HUES64 (cell line): Measurements from ENCODE around the gene KRT33A.

Experiments used
- H3K27ac ChIP-seq: 2 replicates; pipeline ENCODE4 v1.7.0; 2013; ENCODE audit warnings: low read depth, low read length, inconsistent platforms
- H3K27me3 ChIP-seq: 2 replicates; pipeline ENCODE4 v1.6.1; 2013; ENCODE audit warnings: mild to moderate bottlenecking, low read length; ENCODE audit not compliant: insufficient read depth
- H3K36me3 ChIP-seq: 2 replicates; pipeline ENCODE4 v1.6.1; 2013; ENCODE audit warnings: mild to moderate bottlenecking, low read length; ENCODE audit not compliant: insufficient read depth
- H3K4me1 ChIP-seq: 2 replicates; pipeline ENCODE4 v1.6.1; 2013; ENCODE audit warnings: mild to moderate bottlenecking, low read length, moderate library complexity; ENCODE audit not compliant: insufficient read depth
- H3K4me3 ChIP-seq: 2 replicates; pipeline ENCODE4 v1.5.1; 2013; ENCODE audit warnings: mild to moderate bottlenecking, low read length, moderate library complexity
- H3K9ac ChIP-seq: 2 replicates; pipeline ENCODE4 v1.6.1; 2013; ENCODE audit warnings: mild to moderate bottlenecking, low read depth, low read length
- H3K9me3 ChIP-seq: 2 replicates; pipeline ENCODE4 v1.6.1; 2013; ENCODE audit warnings: low read depth, low read length; ENCODE audit not compliant: insufficient read depth
- WGBS: fragments of 150-250, 120-280 bp; methylation state at CpG from one replicate; pipeline ENCODE4 v1.1.7; 2013; ENCODE audit warnings: missing lambda C conversion rate; 5-methylcytosine and 5-hydroxymethylcytosine counted together

The KRT33A gene

DNA sequence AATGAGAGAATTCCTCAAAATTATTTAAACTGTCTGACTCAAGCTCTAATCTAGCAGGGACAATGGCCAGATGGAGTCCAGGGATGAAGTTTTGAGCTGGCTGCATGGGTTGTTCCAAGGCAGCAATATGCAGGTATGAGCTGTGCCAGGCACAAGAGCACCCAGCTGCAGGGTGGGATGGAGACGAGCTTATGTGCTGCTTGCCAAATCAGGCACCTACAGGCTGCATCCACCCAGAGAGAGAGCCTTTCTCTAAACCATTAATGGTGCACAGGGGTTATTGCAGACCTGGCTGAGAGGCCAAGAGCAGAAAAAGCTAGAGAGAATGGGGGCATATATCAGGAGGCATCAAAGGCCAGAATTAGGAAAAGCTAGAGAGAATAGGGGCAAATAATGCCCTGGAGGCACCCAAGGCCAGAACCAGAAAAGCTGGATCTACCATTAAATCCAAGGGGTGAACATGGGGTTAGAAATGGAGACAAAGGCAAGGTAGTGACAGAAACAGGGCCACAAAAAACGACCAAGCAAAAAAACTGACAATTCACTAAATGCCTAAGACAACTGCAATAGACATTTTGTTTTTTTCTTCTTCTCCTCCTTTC, 11.0 kb downstream of the KRT33A start:
- H3K27ac ChIP-seq, result no peak overlapping the region
- H3K27me3 ChIP-seq, result no peaks in the 10 kb centered on the region
- H3K4me1 ChIP-seq, result no peaks in the 10 kb centered on the region
- no peak overlapping the region for H3K4me3 ChIP-seq
- 0 out of 2 replicates have a peak, but pooled peaks cover 5% of the 10 kb centered on the region for H3K9me3 ChIP-seq
- no peak overlapping the region for H3K9ac ChIP-seq
- H3K36me3 ChIP-seq, result no peaks in the 10 kb centered on the region
- 85% methylated on average over 2 of the region's 2 CpGs for WGBS

DNA sequence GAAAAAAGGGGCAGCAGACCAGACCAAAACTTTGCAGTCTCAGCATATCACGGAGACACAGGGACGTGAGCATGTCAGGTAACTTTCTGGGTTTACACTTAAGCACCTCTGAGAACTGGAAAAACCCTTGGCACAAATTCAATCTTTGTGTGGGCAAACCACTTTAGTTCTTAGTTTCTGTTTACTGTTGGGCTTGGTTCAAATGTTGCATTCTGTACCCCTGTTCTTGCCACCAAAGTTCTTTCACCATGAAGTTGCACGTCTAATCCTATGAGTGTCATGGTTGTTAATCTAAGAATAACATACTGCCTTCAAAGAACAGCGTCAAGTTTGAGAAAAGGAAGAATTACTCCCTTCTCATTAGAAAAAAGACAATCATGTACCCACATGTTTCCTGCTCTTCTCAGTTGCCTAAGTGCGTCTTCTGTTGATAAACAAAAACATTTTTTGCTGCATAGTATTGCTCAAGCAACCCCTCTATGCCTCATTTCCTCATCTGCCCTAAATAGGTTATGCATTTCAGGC, 11.6 kb downstream of the KRT33A start:
- no peaks in the 10 kb centered on the region for H3K27me3 ChIP-seq
- 0 out of 2 replicates have a peak, but pooled peaks cover 5% of the 10 kb centered on the region for H3K9me3 ChIP-seq
- H3K36me3 ChIP-seq, result no peaks in the 10 kb centered on the region
- H3K27ac ChIP-seq, result no peak overlapping the region
- WGBS, result 93% methylated on average over 5 of the region's 5 CpGs
- H3K4me1 ChIP-seq, result no peaks in the 10 kb centered on the region
- H3K9ac ChIP-seq, result no peak overlapping the region
- no peak overlapping the region for H3K4me3 ChIP-seq

DNA sequence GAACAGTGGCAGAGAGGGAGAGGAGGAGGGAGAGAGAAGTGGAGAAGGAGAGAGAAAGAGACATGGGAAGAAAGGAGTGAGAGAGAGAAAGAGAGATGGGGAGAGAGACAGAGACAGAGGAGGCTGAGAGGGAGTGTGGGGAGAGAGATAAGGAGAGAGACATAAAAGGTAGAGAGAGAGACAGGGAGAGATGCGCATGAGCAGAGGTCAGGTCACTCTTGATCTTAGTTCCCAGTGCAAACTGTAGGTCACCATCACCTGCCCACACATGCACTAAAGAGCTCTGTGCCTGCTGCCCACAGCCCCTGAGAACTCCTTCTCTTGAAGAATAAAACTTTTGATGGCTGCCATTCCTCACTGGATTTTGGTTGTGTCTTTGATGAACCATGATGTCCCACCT, 14.9 kb downstream of the KRT33A start:
- 93% methylated on average over 1 of the region's 1 CpG for WGBS
- H3K27me3 ChIP-seq, result no peaks in the 10 kb centered on the region
- no peaks in the 10 kb centered on the region for H3K9me3 ChIP-seq
- no peaks in the 10 kb centered on the region for H3K4me1 ChIP-seq
- no peaks in the 10 kb centered on the region for H3K36me3 ChIP-seq
- no peak overlapping the region for H3K4me3 ChIP-seq
- H3K27ac ChIP-seq, result no peak overlapping the region
- no peak overlapping the region for H3K9ac ChIP-seq

GRCh38 chr17:41334385-41335305, 16.0 kb downstream of the KRT33A start:
- WGBS, result 76% methylated on average over 6 of the region's 6 CpGs
- no peaks in the 10 kb centered on the region for H3K4me1 ChIP-seq

DNA sequence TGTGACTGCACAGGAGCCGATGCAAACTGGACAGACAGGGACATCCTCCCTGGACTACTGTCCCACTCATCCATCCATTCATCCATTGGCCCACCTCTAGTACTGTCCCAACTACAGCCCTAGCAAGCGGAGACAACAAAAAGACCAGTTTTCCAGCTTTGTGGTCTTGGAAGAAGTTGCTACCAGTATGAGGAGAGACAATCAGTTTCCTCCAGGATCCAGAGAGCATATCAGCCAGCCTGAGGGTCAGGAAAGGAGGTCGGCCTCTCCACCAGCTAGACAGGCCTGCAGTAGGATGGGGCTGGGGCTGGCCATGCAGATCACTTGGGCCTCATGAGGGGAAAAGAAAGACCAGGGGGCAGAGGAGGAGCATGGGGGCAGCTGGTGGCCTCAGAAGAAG, 16.8 kb downstream of the KRT33A start:
- Histone ChIP-seq H3K36me3 (no peaks in the 10 kb centered on the region), H3K27ac (no peak overlapping the region), H3K9me3 (no peaks in the 10 kb centered on the region), H3K4me3 (no peak overlapping the region), H3K4me1 (no peaks in the 10 kb centered on the region), H3K27me3 (no peaks in the 10 kb centered on the region), H3K9ac (no peak overlapping the region)
- 91% methylated on average over 3 of the region's 3 CpGs for WGBS

More at GRCh38 chr17:41334385-41335305, 16.0 kb downstream of the KRT33A start:
- Histone ChIP-seq H3K4me3 (no peak overlapping the region), H3K27ac (no peak overlapping the region), H3K27me3 (no peaks in the 10 kb centered on the region), H3K36me3 (no peaks in the 10 kb centered on the region), H3K9me3 (no peaks in the 10 kb centered on the region), H3K9ac (no peak overlapping the region)

DNA sequence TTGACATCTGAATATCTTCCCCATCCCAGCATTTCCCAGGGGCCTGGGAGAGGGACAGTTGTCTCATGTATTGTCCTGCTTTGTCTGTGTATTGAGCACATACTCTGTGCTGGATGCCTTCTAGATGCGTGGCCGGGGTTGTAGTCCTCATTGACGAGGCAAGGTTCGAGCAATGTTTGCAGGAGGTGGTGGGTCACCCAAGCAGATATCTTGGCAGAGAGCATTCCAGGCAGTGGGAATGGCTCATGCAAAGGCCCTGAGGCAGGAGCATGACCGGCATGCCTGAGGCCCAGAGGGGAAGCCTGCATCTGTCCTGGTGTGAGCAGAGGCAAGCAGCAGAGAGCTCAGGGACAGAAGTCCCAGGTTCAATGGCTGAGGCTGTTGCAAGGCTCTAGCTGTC, 17.5 kb downstream of the KRT33A start:
- Histone ChIP-seq H3K4me3 (no peak overlapping the region), H3K36me3 (no peaks in the 10 kb centered on the region), H3K4me1 (no peaks in the 10 kb centered on the region), H3K9me3 (no peaks in the 10 kb centered on the region), H3K27me3 (no peaks in the 10 kb centered on the region), H3K27ac (no peak overlapping the region), H3K9ac (no peak overlapping the region)
- 93% methylated on average over 5 of the region's 5 CpGs for WGBS

- no peaks in the 10 kb centered on the region for H3K9me3 ChIP-seq
- no peak overlapping the region for H3K9ac ChIP-seq
- H3K27ac ChIP-seq, result no peak overlapping the region
- H3K36me3 ChIP-seq, result no peaks in the 10 kb centered on the region
- 94% methylated on average over 2 of the region's 2 CpGs for WGBS
- H3K27me3 ChIP-seq, result no peaks in the 10 kb centered on the region
- no peaks in the 10 kb centered on the region for H3K4me1 ChIP-seq
- no peak overlapping the region for H3K4me3 ChIP-seq
Observed at GRCh38 chr17:41332239-41332638, 18.4 kb downstream of the KRT33A start.

DNA sequence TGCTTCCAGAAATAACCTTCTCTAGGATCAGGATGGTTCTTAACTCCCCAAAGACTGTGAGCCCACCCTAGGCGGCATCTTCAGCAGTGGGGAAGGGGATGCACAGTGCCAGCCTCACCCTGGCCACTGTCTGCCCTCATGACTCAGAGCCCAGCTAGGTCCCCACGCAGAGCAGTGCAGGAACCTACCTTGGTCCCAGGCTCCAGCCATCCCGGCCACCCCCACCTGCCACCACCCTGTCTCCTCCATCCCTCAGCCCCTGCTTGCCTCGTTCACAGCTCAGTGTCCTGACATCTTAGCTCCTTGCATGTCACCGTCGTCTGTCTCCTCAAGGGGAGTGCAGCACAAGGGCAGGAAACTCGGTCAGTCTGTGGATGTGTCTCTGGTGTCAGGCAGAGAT, 19.0 kb downstream of the KRT33A start:
- H3K27ac ChIP-seq, result no peak overlapping the region
- no peak overlapping the region for H3K4me3 ChIP-seq
- no peaks in the 10 kb centered on the region for H3K27me3 ChIP-seq
- H3K9ac ChIP-seq, result no peak overlapping the region
- H3K36me3 ChIP-seq, result no peaks in the 10 kb centered on the region
- H3K9me3 ChIP-seq, result no peaks in the 10 kb centered on the region
- H3K4me1 ChIP-seq, result no peaks in the 10 kb centered on the region
- 84% methylated on average over 7 of the region's 7 CpGs for WGBS

- no peaks in the 10 kb centered on the region for H3K36me3 ChIP-seq
- no peak overlapping the region for H3K27ac ChIP-seq
- no peaks in the 10 kb centered on the region for H3K4me1 ChIP-seq
- no peaks in the 10 kb centered on the region for H3K9me3 ChIP-seq
- H3K27me3 ChIP-seq, result no peaks in the 10 kb centered on the region
- H3K4me3 ChIP-seq, result no peak overlapping the region
- 66% methylated on average over 11 of the region's 13 CpGs for WGBS
- H3K9ac ChIP-seq, result no peak overlapping the region
Observed at GRCh38 chr17:41329279-41329948, 21.2 kb downstream of the KRT33A start.

DNA sequence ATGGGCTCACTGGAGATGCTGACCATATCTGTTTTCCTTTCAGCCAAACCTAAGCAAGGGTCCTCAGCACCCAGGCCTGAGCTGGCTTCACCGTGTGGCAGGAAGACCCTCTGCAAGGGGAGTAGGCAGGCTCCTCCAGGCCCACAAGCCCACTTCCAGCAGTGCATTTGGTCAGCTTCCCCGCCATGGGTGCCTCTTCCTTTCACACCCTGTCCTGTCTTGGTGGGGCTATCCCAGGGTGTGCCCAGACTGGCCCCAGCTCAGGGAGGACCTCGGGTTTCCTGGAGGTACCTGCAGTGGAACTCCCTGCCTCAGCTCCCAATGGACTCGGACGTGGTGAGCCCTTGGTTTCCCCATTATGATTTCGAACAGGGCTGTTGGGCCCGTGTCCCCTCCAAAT, 22.4 kb downstream of the KRT33A start:
- no peak overlapping the region for H3K4me3 ChIP-seq
- no peak overlapping the region for H3K9ac ChIP-seq
- H3K27me3 ChIP-seq, result no peaks in the 10 kb centered on the region
- H3K36me3 ChIP-seq, result no peaks in the 10 kb centered on the region
- no peaks in the 10 kb centered on the region for H3K9me3 ChIP-seq
- 95% methylated on average over 7 of the region's 7 CpGs for WGBS
- H3K27ac ChIP-seq, result no peak overlapping the region
- no peaks in the 10 kb centered on the region for H3K4me1 ChIP-seq
